HCT116 (cell line): Measurements from ENCODE around the gene CRIM1. TPM values are rescaled to one million over a fixed set of nuclear protein-coding genes. Genes with fewer than 3 reads are reported as not detected.
A peak's percentile ranks its signal among the peaks of the same experiment; 100 is the strongest.

Experiments used
- ATAC-seq: fragments of 200-7000 bp; cut with Tn5 transposase; 2 replicates; pipeline ENCODE4 v1.9.1; 2020; ENCODE audit warnings: mild to moderate bottlenecking, moderate library complexity
- BruUV-seq: library from RNA; stranded (reverse); fragments of 400-500 nt; replicated peaks from 2 replicates; lab custom pipeline; 2021; lab: Mats Ljungman, UMichigan
- CTCF ChIA-PET: fragments of 300-600 bp; sonication (Branson Sonifier 250); formaldehyde crosslinking; loops from one replicate; lab custom pipeline; 2021; ENCODE audit warnings: antibody characterized with exemption; lab: Charles Lee
- POLR2A ChIA-PET: fragments of 300-600, 350-600 bp; sonication (Branson Sonifier 250); formaldehyde crosslinking; loops from one replicate; lab custom pipeline; 2021; ENCODE audit warnings: antibody characterized with exemption; lab: Charles Lee
- RAD21 ChIA-PET, 2 experiments: fragments of 300-600 bp; sonication (Branson Sonifier 250); formaldehyde crosslinking; loops; one replicate each; lab custom pipeline; 2023; ENCODE audit warnings: low total read pairs in 2 of 2; ENCODE audit not compliant: uncharacterized antibody in 2 of 2, unreplicated experiment in 2 of 2, low non-redundant PET in 1 of 2; lab: Charles Lee
- DNase-seq: peaks from one replicate; pipeline ENCODE4 v3.0.0-alpha.2; 2010; ENCODE audit warnings: low read depth, low spot score
- H2AFZ ChIP-seq: fragments of 200-600 bp; shearing (Covaris generic), sonication (generic); 2 replicates; pipeline ENCODE4 v1.6.1; 2017; ENCODE audit warnings: low read depth, mixed run types, mixed read lengths, antibody characterized with exemption, low read length; ENCODE audit not compliant: poor library complexity, severe bottlenecking
- H3K27ac ChIP-seq: 2 replicates; pipeline ENCODE4 v1.5.1; 2012; ENCODE audit warnings: low read depth, low read length
- H3K27me3 ChIP-seq: fragments of 200-600 bp; sonication (generic); 2 replicates; pipeline ENCODE4 v1.6.1; 2016; ENCODE audit warnings: mixed run types, low read length, mixed read lengths; ENCODE audit not compliant: insufficient read depth
- H3K36me3 ChIP-seq, 2 experiments: fragments of 200-500 bp in 1 of 2; fragments of 200-600 bp in 1 of 2; sonication (Bioruptor generic) in 1 of 2; sonication (generic) in 1 of 2; 2 replicates each; pipeline versions ENCODE4 v1.5.1 to v1.6.1; 2014 to 2016; ENCODE audit warnings: low read length in 2 of 2, inconsistent platforms in 1 of 2, mixed read lengths in 1 of 2, mixed run types in 1 of 2; ENCODE audit not compliant: insufficient read depth in 2 of 2, control insufficient read depth in 1 of 2
- H3K4me1 ChIP-seq, 2 experiments: fragments of 200-600 bp in 1 of 2; sonication (generic) in 1 of 2; 2 replicates each; pipeline versions ENCODE4 v1.5.1 to v1.6.1; 2012 to 2017; ENCODE audit warnings: low read length in 2 of 2, inconsistent platforms in 1 of 2, mild to moderate bottlenecking in 1 of 2, mixed read lengths in 1 of 2, mixed run types in 1 of 2, moderate library complexity in 1 of 2; ENCODE audit not compliant: insufficient read depth in 2 of 2, control insufficient read depth in 1 of 2
- H3K4me2 ChIP-seq: fragments of 200-600 bp; sonication (generic); 2 replicates; pipeline ENCODE4 v1.6.1; 2017; ENCODE audit warnings: mixed run types, low read length, mixed read lengths
- H3K4me3 ChIP-seq, 2 experiments: fragments of 200-600 bp in 1 of 2; sonication (generic) in 1 of 2; replicated peaks in 1 of 2; 2 replicates each; pipeline ENCODE4 v1.5.1; 2011 to 2016; ENCODE audit warnings: low read length in 2 of 2, control low read depth in 1 of 2, low read depth in 1 of 2, mild to moderate bottlenecking in 1 of 2, mixed read lengths in 1 of 2, mixed run types in 1 of 2
- H3K79me2 ChIP-seq: fragments of 200-600 bp; sonication (generic); 2 replicates; pipeline ENCODE4 v1.6.1; 2017; ENCODE audit warnings: mild to moderate bottlenecking, mixed run types, low read length, moderate library complexity, mixed read lengths; ENCODE audit not compliant: insufficient read depth
- H3K9ac ChIP-seq: fragments of 200-600 bp; sonication (generic); 2 replicates; pipeline ENCODE4 v1.6.1; 2016; ENCODE audit warnings: low read length, mixed read lengths
- H3K9me2 ChIP-seq: fragments of 200-600 bp; sonication (generic), shearing (Covaris generic); 2 replicates; pipeline ENCODE4 v1.6.1; 2017; ENCODE audit warnings: mixed run types, mild to moderate bottlenecking, moderate library complexity; ENCODE audit not compliant: insufficient read depth
- H3K9me3 ChIP-seq, 2 experiments: fragments of 200-500 bp in 1 of 2; fragments of 200-600 bp in 1 of 2; sonication (Bioruptor generic) in 1 of 2; sonication (generic) in 1 of 2; 2 replicates each; pipeline ENCODE4 v1.6.1; 2014 to 2017; ENCODE audit warnings: low read length in 2 of 2, mixed read lengths in 2 of 2, inconsistent platforms in 1 of 2, low read depth in 1 of 2, mild to moderate bottlenecking in 1 of 2, mixed run types in 1 of 2, moderate library complexity in 1 of 2; ENCODE audit not compliant: control insufficient read depth in 1 of 2, insufficient read depth in 1 of 2
- H4K20me1 ChIP-seq: fragments of 200-600 bp; sonication (generic), shearing (Covaris generic); 2 replicates; pipeline ENCODE4 v1.6.1; 2017; ENCODE audit warnings: mixed run types, mild to moderate bottlenecking, moderate library complexity; ENCODE audit not compliant: insufficient read depth
- CBX3 ChIP-seq: IDR thresholded peaks from 2 replicates; pipeline ENCODE4 v1.6.1; 2012; ENCODE audit warnings: low read depth
- CEBPB ChIP-seq: IDR thresholded peaks from 2 replicates; pipeline ENCODE4 v1.6.1; 2012; ENCODE audit warnings: low read depth
- CTCF ChIP-seq, 3 experiments: fragments of 200-600 bp in 1 of 3; sonication (generic) in 1 of 3; IDR thresholded peaks in 2 of 3; conservative IDR thresholded peaks in 1 of 3; 2 replicates each; pipeline ENCODE4 v1.5.1; 2012 to 2017; ENCODE audit warnings: low read depth in 2 of 3, low read length in 2 of 3, antibody characterized with exemption in 1 of 3, borderline replicate concordance in 1 of 3, control low read depth in 1 of 3, mild to moderate bottlenecking in 1 of 3, mixed read lengths in 1 of 3, mixed run types in 1 of 3, moderate library complexity in 1 of 3; ENCODE audit not compliant: insufficient read depth in 1 of 3
- EGR1 ChIP-seq: IDR thresholded peaks from 2 replicates; pipeline ENCODE4 v1.6.1; 2012; ENCODE audit warnings: low read depth
- ELF1 ChIP-seq: IDR thresholded peaks from 2 replicates; pipeline ENCODE4 v1.6.1; 2012; ENCODE audit warnings: low read depth, borderline replicate concordance
- EZH2 ChIP-seq: fragments of 200-600 bp; sonication (generic); IDR thresholded peaks from 2 replicates; pipeline ENCODE4 v1.6.1; 2017; ENCODE audit warnings: antibody characterized with exemption, mixed run types
- FOSL1 ChIP-seq: IDR thresholded peaks from 2 replicates; pipeline ENCODE4 v1.6.1; 2012; ENCODE audit warnings: low read depth
- JUND ChIP-seq: IDR thresholded peaks from 2 replicates; pipeline ENCODE4 v1.6.1; 2012
- RAD21 ChIP-seq: IDR thresholded peaks from 2 replicates; pipeline ENCODE4 v1.6.1; 2012; ENCODE audit warnings: low read depth, mild to moderate bottlenecking
- SP1 ChIP-seq: IDR thresholded peaks from 2 replicates; pipeline ENCODE4 v1.6.1; 2012; ENCODE audit warnings: low read depth
- TCF7L2 ChIP-seq: IDR thresholded peaks from 2 replicates; pipeline ENCODE4 v1.7.0; 2011; ENCODE audit warnings: borderline replicate concordance, inconsistent platforms; ENCODE audit not compliant: insufficient read depth, insufficient read length; ENCODE audit errors: extremely low read depth
- YY1 ChIP-seq: IDR thresholded peaks from 2 replicates; pipeline ENCODE4 v1.6.1; 2011; ENCODE audit warnings: low read length, low read depth, moderate library complexity, mild to moderate bottlenecking; ENCODE audit not compliant: insufficient replicate concordance; ENCODE audit errors: extremely low read depth
- ZBTB33 ChIP-seq: IDR thresholded peaks from 2 replicates; pipeline ENCODE4 v1.6.1; 2011; ENCODE audit warnings: mild to moderate bottlenecking, low read length, moderate library complexity; ENCODE audit not compliant: insufficient replicate concordance; ENCODE audit errors: extremely low read depth
- ZNF274 ChIP-seq: fragments of 200-500 bp; sonication (Bioruptor generic); IDR thresholded peaks from 2 replicates; pipeline ENCODE4 v1.6.1; 2014; ENCODE audit warnings: mild to moderate bottlenecking, low read depth, low read length, inconsistent platforms
- intact Hi-C: fragments of 100-400 bp; cut with micrococcal nuclease; formaldehyde crosslinking; loops from 2 replicates; pipeline ENCODE4 v1.10.0; 2022
- total RNA-seq: library from RNA; stranded (reverse); gene quantifications from one replicate; pipeline ENCODE4 v1.2.1, GENCODE V29; 2021; ENCODE audit not compliant: unreplicated experiment
- TF ChIP-seq, protein P1 (sequence below): IDR thresholded peaks from 2 replicates; pipeline ENCODE4 v1.6.1; 2012; ENCODE audit warnings: low read depth

Gene CRIM1
- total RNA-seq, 1 experiment from 2014 or later = 27.2 TPM

DNA sequence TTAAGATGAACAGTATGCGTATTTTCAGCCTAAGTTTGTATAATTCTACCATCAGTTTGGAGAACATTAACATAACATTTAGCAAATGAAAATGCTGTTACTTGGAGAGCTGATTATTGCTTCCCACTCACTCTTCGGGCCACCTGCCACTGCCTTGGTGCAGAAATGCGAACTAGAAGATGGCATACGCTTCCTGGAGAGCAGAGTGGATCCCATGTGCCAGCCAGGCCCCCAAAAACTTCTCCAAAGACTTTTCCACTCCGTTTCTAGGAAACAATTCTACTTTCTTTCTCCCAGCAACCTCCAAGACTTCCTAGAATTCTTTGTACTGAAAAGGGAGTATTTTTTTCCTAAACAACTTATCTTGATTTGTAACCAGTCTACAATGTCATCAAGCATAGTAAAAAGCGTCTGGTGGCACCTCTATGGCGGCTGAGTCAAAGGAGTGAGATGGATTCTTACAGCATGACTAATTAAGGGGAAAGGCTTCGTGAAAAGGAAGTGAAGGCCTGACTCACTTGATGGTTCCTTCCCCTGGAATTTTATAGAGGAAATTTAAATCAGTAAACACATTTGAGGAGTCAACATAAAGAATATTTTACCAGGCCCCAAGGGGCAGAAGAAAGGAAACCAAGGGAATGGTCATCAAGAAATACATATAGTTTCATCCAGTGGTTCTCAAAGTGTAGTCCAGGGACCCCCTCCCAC is 205.8 kb downstream of the CRIM1 start (continued):
- TF ChIP-seq TCF7L2 (peak; percentile 96), YY1 (no peak), EGR1 (no peak), EZH2 (no peak)
- TF ChIP-seq, all 23 proteins: peak for 11

GRCh38 chr2:36562240-36562639 is 206.7 kb downstream of the CRIM1 start:
- peak overlapping the region in 1 of 2 experiments; percentile 47; a peak in 3 of 4 replicates for H3K4me3 ChIP-seq
- peak overlapping the region; percentile 58 for H3K9ac ChIP-seq
- TF ChIP-seq EZH2 = no peak
- TF ChIP-seq YY1 = no peak
- no peak for TF ChIP-seq JUND
- TF ChIP-seq RAD21 = no peak
- TF ChIP-seq ZNF274 = no peak
- TF ChIP-seq SP1 = no peak
- TF ChIP-seq, protein P1, sequence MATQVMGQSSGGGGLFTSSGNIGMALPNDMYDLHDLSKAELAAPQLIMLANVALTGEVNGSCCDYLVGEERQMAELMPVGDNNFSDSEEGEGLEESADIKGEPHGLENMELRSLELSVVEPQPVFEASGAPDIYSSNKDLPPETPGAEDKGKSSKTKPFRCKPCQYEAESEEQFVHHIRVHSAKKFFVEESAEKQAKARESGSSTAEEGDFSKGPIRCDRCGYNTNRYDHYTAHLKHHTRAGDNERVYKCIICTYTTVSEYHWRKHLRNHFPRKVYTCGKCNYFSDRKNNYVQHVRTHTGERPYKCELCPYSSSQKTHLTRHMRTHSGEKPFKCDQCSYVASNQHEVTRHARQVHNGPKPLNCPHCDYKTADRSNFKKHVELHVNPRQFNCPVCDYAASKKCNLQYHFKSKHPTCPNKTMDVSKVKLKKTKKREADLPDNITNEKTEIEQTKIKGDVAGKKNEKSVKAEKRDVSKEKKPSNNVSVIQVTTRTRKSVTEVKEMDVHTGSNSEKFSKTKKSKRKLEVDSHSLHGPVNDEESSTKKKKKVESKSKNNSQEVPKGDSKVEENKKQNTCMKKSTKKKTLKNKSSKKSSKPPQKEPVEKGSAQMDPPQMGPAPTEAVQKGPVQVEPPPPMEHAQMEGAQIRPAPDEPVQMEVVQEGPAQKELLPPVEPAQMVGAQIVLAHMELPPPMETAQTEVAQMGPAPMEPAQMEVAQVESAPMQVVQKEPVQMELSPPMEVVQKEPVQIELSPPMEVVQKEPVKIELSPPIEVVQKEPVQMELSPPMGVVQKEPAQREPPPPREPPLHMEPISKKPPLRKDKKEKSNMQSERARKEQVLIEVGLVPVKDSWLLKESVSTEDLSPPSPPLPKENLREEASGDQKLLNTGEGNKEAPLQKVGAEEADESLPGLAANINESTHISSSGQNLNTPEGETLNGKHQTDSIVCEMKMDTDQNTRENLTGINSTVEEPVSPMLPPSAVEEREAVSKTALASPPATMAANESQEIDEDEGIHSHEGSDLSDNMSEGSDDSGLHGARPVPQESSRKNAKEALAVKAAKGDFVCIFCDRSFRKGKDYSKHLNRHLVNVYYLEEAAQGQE = no peak
- TF ChIP-seq CBX3 = no peak
- no peak for TF ChIP-seq ZBTB33
- no peak for TF ChIP-seq ELF1
- TF ChIP-seq CTCF (IDR thresholded peaks at IDR 0.05 in 2 of 3, conservative IDR thresholded peaks at IDR 0.05 in 1 of 3; ENCODE audit: borderline replicate concordance in 1 of 3, insufficient read depth in 1 of 3, low read depth in 2 of 3, low read length in 2 of 3) = no peak
- no peak for TF ChIP-seq FOSL1
- TF ChIP-seq CEBPB = no peak
- no peak for TF ChIP-seq EGR1
- ATAC-seq (peak; percentile 39; the same call in 1 of the 2 replicates), DNase-seq (no peak)
- ChIA-PET POLR2A (no interaction called here), CTCF (no interaction called here), RAD21 (no interaction called here)
- H4K20me1 ChIP-seq = no peaks in the 10 kb centered on the region
- H3K9me3 ChIP-seq = no peaks in the 10 kb centered on the region
- no TSS peak for BruUV-seq
- H3K79me2 ChIP-seq = peaks cover 19% of the 10 kb centered on the region
- H3K4me2 ChIP-seq = peak overlapping the region; percentile 81
- H3K36me3 ChIP-seq = no peaks in the 10 kb centered on the region; a peak in 1 of 4 replicates
- intact Hi-C loops = loop anchor here (10.0 kb wide), 1 partner anchor 207 kb away; the partner anchor contains the start of gene CRIM1
- no peaks in the 10 kb centered on the region for H3K9me2 ChIP-seq
- H3K27ac ChIP-seq = peak overlapping the region; percentile 79; the same call in 1 of the 2 replicates
- no peak overlapping the region for H2AFZ ChIP-seq
- no peaks in the 10 kb centered on the region for H3K27me3 ChIP-seq
- H3K4me1 ChIP-seq = peaks cover 39 to 72% of the 10 kb centered on the region in 2 experiments
